Ovary (tissue), 9 donors: ENCODE data around the gene EXOC3. TPM values are rescaled to one million over a fixed set of nuclear protein-coding genes. Genes with fewer than 3 reads are reported as not detected.

Experiments
- DNase-seq, 5 donors: peaks; one replicate each; pipeline ENCODE4 v3.0.0-alpha.2; 2019 to 2020
- H3K27ac ChIP-seq, 2 donors: fragments of 200-600 bp; one replicate each; pipeline versions ENCODE4 v1.5.1 to v1.8.0; 2019 to 2022
- H3K27me3 ChIP-seq: fragments of 200-600 bp; one replicate; pipeline ENCODE4 v1.8.0; 2022
- H3K36me3 ChIP-seq: fragments of 200-600 bp; sonication (generic); one replicate; pipeline ENCODE4 v1.5.1; 2019
- H3K4me1 ChIP-seq: one replicate; pipeline ENCODE4 v1.8.1; 2013; ENCODE audit warnings: mild to moderate bottlenecking, moderate library complexity; ENCODE audit not compliant: insufficient read depth
- H3K4me3 ChIP-seq: fragments of 200-600 bp; sonication (generic); one replicate; pipeline ENCODE4 v1.5.1; 2017
- H3K9me3 ChIP-seq, 2 donors: fragments of 200-600 bp in 1 of 2; sonication (generic) in 1 of 2; one replicate each; pipeline versions ENCODE4 v1.5.1 to v1.8.1; 2013 to 2019; ENCODE audit warnings: mild to moderate bottlenecking in 1 of 2, moderate library complexity in 1 of 2
- CTCF ChIP-seq, 3 donors: fragments of 450-650 bp in 2 of 3; fragments of 200-600 bp in 1 of 3; IDR thresholded peaks; one replicate each; pipeline versions ENCODE4 v1.5.1 to v1.8.0; 2016 to 2022; ENCODE audit warnings: antibody characterized with exemption in 3 of 3, mild to moderate bottlenecking in 1 of 3
- EP300 ChIP-seq: sonication (generic); formaldehyde crosslinking; IDR thresholded peaks from one replicate; pipeline ENCODE4 v1.6.1; 2017; ENCODE audit warnings: antibody characterized with exemption
- POLR2A ChIP-seq: fragments of 450-650 bp; IDR thresholded peaks from one replicate; pipeline ENCODE4 v1.6.1; 2017; ENCODE audit warnings: antibody characterized with exemption, mild to moderate bottlenecking, moderate library complexity
- WGBS, 3 donors: extraction: QIAGEN DNeasy Blood & Tissue Kit in 1 of 3; methylation state at CpG; one replicate each; pipeline versions ENCODE4 v1.1.5 to v1.1.7; 2013 to 2017; 5-methylcytosine and 5-hydroxymethylcytosine counted together
- intact Hi-C, 4 donors: fragments of 100-400 bp; cut with DNase I; formaldehyde crosslinking; loops; one replicate each; pipeline versions ENCODE4 v1.11.0 to v1.15.1; 2022 to 2023
- polyA plus RNA-seq, 2 donors: library from polyadenylated mRNA; stranded (reverse); fragments of 200-250 nt in 1 of 2; fragments of 350-450 nt in 1 of 2; fragmentation: Illumina TruSeq in 1 of 2; extraction: RNeasy Lipid Tissue Mini Kit (QIAGEN cat#74804) in 1 of 2; gene quantifications; one replicate each; pipeline ENCODE4 v1.2.3, GENCODE V29; 2013 to 2014
- total RNA-seq, 7 donors: library from RNA; depleted of rRNA in 2 of 7; stranded (reverse); fragments of >200 nt in 2 of 7; fragmentation: NEBNext Ultra II Directional in 3 of 7; extraction: Animal tissue kit (Norgen Biotek cat#: 25700) in 3 of 7; gene quantifications; one replicate each; pipeline versions ENCODE4 v1.1.0 to v1.2.4, GENCODE V29; 2016 to 2023
- donor health status: DM: no; HTN: no; CAD: no; lungs with moderate emphysema.
- donor health status: DM: no; HTN: no; CAD: no.
- donor health status: Bipolar disorder and iron deficiency.
- donor health status: DM: yes; HTN: yes; CAD: no.
- donor health status: DM: no; HTN: no; CAD: no.
- donor health status: DM: yes; HTN: yes; CAD: no.

EXOC3 gene
- total and polyA plus RNA-seq, 9 donors, result 25.5 to 67.4 (median 49.4) TPM

GRCh38 chr5:482021-482420 lies 39.0 kb downstream of the EXOC3 start:
- no peak overlapping the region for H3K4me3 ChIP-seq
- no peaks in the 10 kb centered on the region for H3K4me1 ChIP-seq
- DNase-seq, result no peak
- no peaks in the 10 kb centered on the region for H3K9me3 ChIP-seq
- TF ChIP-seq POLR2A, result no peak
- TF ChIP-seq CTCF (IDR thresholded peaks at IDR 0.05), result no peak
- no peak for TF ChIP-seq EP300
- intact Hi-C loops, result loop anchor here in 1 of 4 donors (10.0 kb wide), 1 partner anchor 123 kb away; no protein-coding TSS in a partner anchor
- H3K27ac ChIP-seq, result no peak overlapping the region
- no peaks in the 10 kb centered on the region for H3K36me3 ChIP-seq
- no peaks in the 10 kb centered on the region for H3K27me3 ChIP-seq
- 48 to 77% (median 69%) methylated on average over 11 to 24 of the region's 24 CpGs for WGBS, 3 donors

- intact Hi-C loops, result loop anchor here in 1 of 4 donors (10.0 kb wide), 1 partner anchor 122 kb away; no protein-coding TSS in a partner anchor
- WGBS, 3 donors, result 91 to 95% (median 93%) methylated on average over 27 of the region's 27 CpGs
- H3K27me3 ChIP-seq, result no peaks in the 10 kb centered on the region
- no peak for DNase-seq
- no peaks in the 10 kb centered on the region for H3K4me1 ChIP-seq
- no peak overlapping the region for H3K27ac ChIP-seq
- H3K4me3 ChIP-seq, result no peak overlapping the region
- H3K9me3 ChIP-seq, result no peaks in the 10 kb centered on the region
- no peak for TF ChIP-seq CTCF (IDR thresholded peaks at IDR 0.05)
- no peak for TF ChIP-seq POLR2A
- no peak for TF ChIP-seq EP300
- H3K36me3 ChIP-seq, result no peaks in the 10 kb centered on the region
Measured at GRCh38 chr5:482506-482905, 39.5 kb downstream of the EXOC3 start.

DNA sequence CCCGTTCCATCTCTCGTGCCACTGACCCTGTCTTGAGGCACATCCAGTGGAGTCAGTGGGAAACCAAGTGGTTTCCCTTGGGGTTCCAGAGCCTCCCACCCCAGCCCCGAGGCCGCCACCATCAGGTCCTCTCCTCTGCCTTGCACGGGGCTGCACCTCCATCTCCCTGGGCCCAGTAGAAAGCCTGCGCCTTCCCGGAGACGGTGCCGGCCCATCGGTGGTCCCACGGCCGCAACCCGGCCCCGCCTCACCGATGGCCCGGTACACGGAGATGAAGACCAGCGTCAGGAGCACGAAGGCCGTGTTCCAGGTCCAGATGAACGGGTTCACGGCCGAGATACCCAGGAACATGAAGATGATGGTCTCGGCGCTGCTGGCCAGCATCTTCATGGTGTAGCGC lies 40.0 kb downstream of the EXOC3 start:
- WGBS, 3 donors, result 90 to 91% (median 90%) methylated on average over 26 of the region's 26 CpGs
- intact Hi-C loops, result loop anchor here in 1 of 4 donors (10.0 kb wide), 1 partner anchor 122 kb away; no protein-coding TSS in a partner anchor
- H3K27me3 ChIP-seq, result no peaks in the 10 kb centered on the region
- H3K36me3 ChIP-seq, result no peaks in the 10 kb centered on the region
- no peak overlapping the region for H3K27ac ChIP-seq
- DNase-seq, result no peak
- no peak overlapping the region for H3K4me3 ChIP-seq
- H3K9me3 ChIP-seq, result no peaks in the 10 kb centered on the region
- TF ChIP-seq POLR2A (no peak), EP300 (no peak), CTCF (IDR thresholded peaks at IDR 0.05) (no peak)
- no peaks in the 10 kb centered on the region for H3K4me1 ChIP-seq

- Histone ChIP-seq H3K27me3 (no peaks in the 10 kb centered on the region), H3K27ac (no peak overlapping the region), H3K4me1 (no peaks in the 10 kb centered on the region), H3K4me3 (no peak overlapping the region), H3K36me3 (no peaks in the 10 kb centered on the region), H3K9me3 (no peaks in the 10 kb centered on the region)
- TF ChIP-seq CTCF (IDR thresholded peaks at IDR 0.05) (no peak), POLR2A (no peak), EP300 (no peak)
- intact Hi-C loops, result loop anchor here in 1 of 4 donors (10.0 kb wide), 1 partner anchor 121 kb away; no protein-coding TSS in a partner anchor
- DNase-seq, result no peak
- 86 to 87% (median 86%) methylated on average over 34 of the region's 34 CpGs for WGBS, 3 donors
Measured at GRCh38 chr5:483434-484140, 40.6 kb downstream of the EXOC3 start.
